ENCODE data around the gene CFAP299. TPM values are rescaled to one million over a fixed set of nuclear protein-coding genes. Genes with fewer than 3 reads are reported as not detected.

Gene CFAP299
- total RNA-seq, 2 experiments from 2014 or later: 0.63 to 3.7 TPM

DNA sequence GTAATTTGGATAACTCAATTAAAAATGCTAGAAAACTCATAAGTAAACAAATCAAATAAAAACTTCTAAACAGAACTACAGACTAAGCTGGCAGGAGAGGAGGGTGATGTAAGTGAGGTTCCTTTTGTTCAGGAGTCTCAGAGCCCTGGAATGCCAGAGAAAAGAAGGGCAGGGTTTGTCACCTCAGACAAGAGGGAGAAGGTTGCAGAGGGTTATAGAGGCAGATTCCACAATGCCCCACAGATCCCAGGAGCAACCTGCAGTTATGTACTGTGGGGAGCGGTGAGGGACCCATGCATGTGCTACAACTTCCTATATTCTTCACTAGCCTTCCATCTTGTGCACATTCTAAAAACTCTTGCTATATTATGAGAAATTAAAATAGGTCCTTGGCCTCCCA is 129.7 kb downstream of the CFAP299 start:
- Histone ChIP-seq H4K20me1 (ENCODE audit: insufficient read depth, low read length) (no peaks in the 10 kb centered on the region), H3K4me2 (ENCODE audit: low read length) (no peak overlapping the region), H3K36me3 (ENCODE audit: insufficient read depth, low read length) (peaks cover 3% of the 10 kb centered on the region; the same call in 1 of the 2 replicates), H3K9me2 (ENCODE audit: insufficient read depth, low read length) (no peaks in the 10 kb centered on the region), H3K4me3 (ENCODE audit: low read depth, low read length, poor library complexity, severe bottlenecking) (no peak overlapping the region), H3K27ac (ENCODE audit: low read depth, low read length, poor library complexity, severe bottlenecking) (no peak overlapping the region), H3K4me1 (ENCODE audit: insufficient read depth, low read length, poor library complexity, severe bottlenecking) (peaks cover 12% of the 10 kb centered on the region), H3K79me2 (ENCODE audit: insufficient read depth, low read depth, low read length) (no peaks in the 10 kb centered on the region), H3K9me3 (ENCODE audit: low read length) (peaks cover 18% of the 10 kb centered on the region; the same call in 1 of the 2 replicates), H2AFZ (ENCODE audit: low read length) (no peak overlapping the region)
- intact Hi-C loops (cut with micrococcal nuclease; ENCODE audit: unreplicated experiment): no loop called here
- TF ChIP-seq, protein P1, sequence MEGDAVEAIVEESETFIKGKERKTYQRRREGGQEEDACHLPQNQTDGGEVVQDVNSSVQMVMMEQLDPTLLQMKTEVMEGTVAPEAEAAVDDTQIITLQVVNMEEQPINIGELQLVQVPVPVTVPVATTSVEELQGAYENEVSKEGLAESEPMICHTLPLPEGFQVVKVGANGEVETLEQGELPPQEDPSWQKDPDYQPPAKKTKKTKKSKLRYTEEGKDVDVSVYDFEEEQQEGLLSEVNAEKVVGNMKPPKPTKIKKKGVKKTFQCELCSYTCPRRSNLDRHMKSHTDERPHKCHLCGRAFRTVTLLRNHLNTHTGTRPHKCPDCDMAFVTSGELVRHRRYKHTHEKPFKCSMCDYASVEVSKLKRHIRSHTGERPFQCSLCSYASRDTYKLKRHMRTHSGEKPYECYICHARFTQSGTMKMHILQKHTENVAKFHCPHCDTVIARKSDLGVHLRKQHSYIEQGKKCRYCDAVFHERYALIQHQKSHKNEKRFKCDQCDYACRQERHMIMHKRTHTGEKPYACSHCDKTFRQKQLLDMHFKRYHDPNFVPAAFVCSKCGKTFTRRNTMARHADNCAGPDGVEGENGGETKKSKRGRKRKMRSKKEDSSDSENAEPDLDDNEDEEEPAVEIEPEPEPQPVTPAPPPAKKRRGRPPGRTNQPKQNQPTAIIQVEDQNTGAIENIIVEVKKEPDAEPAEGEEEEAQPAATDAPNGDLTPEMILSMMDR (conservative IDR thresholded peaks at IDR 0.05; ENCODE audit: low read length): no peak
- TF ChIP-seq EZH2phosphoT487 (IDR thresholded peaks at IDR 0.05; ENCODE audit: borderline replicate concordance, low read depth, low read length): no peak
- no TSS peak for BruUV-seq (replicated peaks)
- CTCF ChIA-PET (ENCODE audit: unreplicated experiment): no interaction called here
- POLR2A ChIA-PET: interaction anchor here (0.6 to 1.0 kb wide), 3 partner anchors 35 to 152 kb away, joined by 3 to 4 read pairs (median 4); no protein-coding TSS in a partner anchor
- DNase-seq (ENCODE audit: low spot score): no peak

DNA sequence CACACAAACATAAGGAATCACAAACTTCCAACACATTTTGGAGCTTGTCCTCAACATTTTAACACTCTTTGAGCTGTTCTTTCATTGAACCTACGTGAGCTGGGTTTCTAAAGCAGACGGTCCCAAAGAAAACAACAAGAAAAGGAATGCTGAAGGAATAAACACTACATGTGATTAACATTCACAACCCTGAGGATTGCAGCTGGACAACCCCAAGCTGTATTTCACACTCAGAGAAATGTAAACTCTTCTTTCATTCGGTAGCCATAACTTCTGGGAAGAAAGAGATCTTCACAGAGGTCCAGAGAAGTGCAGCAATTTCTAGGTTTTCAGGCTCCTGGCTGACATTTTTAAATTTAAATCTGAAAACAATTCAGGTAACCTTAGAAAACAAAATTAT is 130.2 kb downstream of the CFAP299 start:
- POLR2A ChIA-PET: interaction anchor here (0.6 to 0.7 kb wide), 2 partner anchors 149 to 173 kb away, joined by 3 read pairs; no protein-coding TSS in a partner anchor
- CTCF ChIA-PET (ENCODE audit: unreplicated experiment): no interaction called here
- Histone ChIP-seq H3K4me3 (ENCODE audit: low read depth, low read length, poor library complexity, severe bottlenecking) (no peak overlapping the region), H3K4me1 (ENCODE audit: insufficient read depth, low read length, poor library complexity, severe bottlenecking) (peaks cover 12% of the 10 kb centered on the region), H4K20me1 (ENCODE audit: insufficient read depth, low read length) (no peaks in the 10 kb centered on the region), H3K4me2 (ENCODE audit: low read length) (no peak overlapping the region), H3K36me3 (ENCODE audit: insufficient read depth, low read length) (peaks cover 3% of the 10 kb centered on the region; the same call in 1 of the 2 replicates), H3K79me2 (ENCODE audit: insufficient read depth, low read depth, low read length) (no peaks in the 10 kb centered on the region), H2AFZ (ENCODE audit: low read length) (no peak overlapping the region), H3K27ac (ENCODE audit: low read depth, low read length, poor library complexity, severe bottlenecking) (no peak overlapping the region), H3K9me3 (ENCODE audit: low read length) (peaks cover 18% of the 10 kb centered on the region; the same call in 1 of the 2 replicates), H3K9me2 (ENCODE audit: insufficient read depth, low read length) (no peaks in the 10 kb centered on the region)
- BruUV-seq (replicated peaks): no TSS peak
- DNase-seq (ENCODE audit: low spot score): no peak
- intact Hi-C loops (cut with micrococcal nuclease; ENCODE audit: unreplicated experiment): no loop called here
- no peak for TF ChIP-seq EZH2phosphoT487 (IDR thresholded peaks at IDR 0.05; ENCODE audit: borderline replicate concordance, low read depth, low read length)
- TF ChIP-seq, protein P1 (conservative IDR thresholded peaks at IDR 0.05; ENCODE audit: low read length): no peak

DNA sequence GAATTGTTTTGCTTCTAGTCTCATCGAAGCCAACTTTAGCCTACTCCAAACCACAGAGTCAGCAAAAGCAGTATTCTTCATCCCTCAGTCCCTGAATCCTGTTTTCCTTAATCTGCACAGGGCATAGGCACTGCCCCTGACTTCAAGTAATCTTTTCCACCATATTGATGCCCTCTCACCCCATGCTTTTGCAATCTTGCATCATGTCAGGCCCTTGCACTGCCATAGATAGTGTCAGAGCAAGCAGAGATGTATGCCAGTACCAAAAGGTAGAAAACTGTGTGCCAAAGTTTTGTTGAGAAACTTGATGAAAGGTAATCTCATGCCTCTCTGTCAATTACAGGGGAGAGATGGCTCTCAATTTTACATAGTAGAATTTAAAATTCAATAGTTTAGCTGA is 131.1 kb downstream of the CFAP299 start:
- DNase-seq (ENCODE audit: low spot score): no peak
- Histone ChIP-seq H3K9me3 (ENCODE audit: low read length) (peaks cover 18% of the 10 kb centered on the region; the same call in 1 of the 2 replicates), H3K36me3 (ENCODE audit: insufficient read depth, low read length) (peaks cover 3% of the 10 kb centered on the region; the same call in 1 of the 2 replicates), H3K9me2 (ENCODE audit: insufficient read depth, low read length) (no peaks in the 10 kb centered on the region), H3K79me2 (ENCODE audit: insufficient read depth, low read depth, low read length) (no peaks in the 10 kb centered on the region), H2AFZ (ENCODE audit: low read length) (no peak overlapping the region), H3K4me1 (ENCODE audit: insufficient read depth, low read length, poor library complexity, severe bottlenecking) (peaks cover 9% of the 10 kb centered on the region), H4K20me1 (ENCODE audit: insufficient read depth, low read length) (no peaks in the 10 kb centered on the region), H3K27ac (ENCODE audit: low read depth, low read length, poor library complexity, severe bottlenecking) (no peak overlapping the region), H3K4me2 (ENCODE audit: low read length) (no peak overlapping the region), H3K4me3 (ENCODE audit: low read depth, low read length, poor library complexity, severe bottlenecking) (no peak overlapping the region)
- POLR2A ChIA-PET: interaction anchor here (0.6 kb wide), 1 partner anchor 14 kb away, joined by 3 read pairs; no protein-coding TSS in a partner anchor
- BruUV-seq (replicated peaks): no TSS peak
- intact Hi-C loops (cut with micrococcal nuclease; ENCODE audit: unreplicated experiment): no loop called here
- no peak for TF ChIP-seq EZH2phosphoT487 (IDR thresholded peaks at IDR 0.05; ENCODE audit: borderline replicate concordance, low read depth, low read length)
- TF ChIP-seq, protein P1 (conservative IDR thresholded peaks at IDR 0.05; ENCODE audit: low read length): no peak
- CTCF ChIA-PET (ENCODE audit: unreplicated experiment): no interaction called here
